ENCODE results near the gene KHDRBS2.

KHDRBS2 gene

DNA sequence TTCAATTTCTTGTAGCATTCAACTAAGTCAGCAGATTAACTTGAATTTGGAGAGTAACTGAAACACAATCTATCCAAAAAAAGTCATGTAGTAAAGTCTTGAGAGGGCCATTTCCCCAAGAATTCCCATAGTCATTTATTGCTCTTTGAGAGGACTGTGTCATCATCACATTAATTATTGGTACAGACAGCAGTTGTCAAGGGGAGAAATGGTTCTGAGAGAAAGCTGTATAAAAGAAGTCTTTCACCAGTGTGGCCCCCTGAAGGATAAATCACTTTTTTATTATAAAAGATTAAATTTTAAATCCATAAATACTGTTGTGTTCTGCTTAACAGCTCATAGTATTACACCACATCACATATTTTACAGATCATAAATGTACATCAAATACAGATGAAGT is 111.5 kb downstream of the KHDRBS2 start:
- no peak for DNase-seq

DNA sequence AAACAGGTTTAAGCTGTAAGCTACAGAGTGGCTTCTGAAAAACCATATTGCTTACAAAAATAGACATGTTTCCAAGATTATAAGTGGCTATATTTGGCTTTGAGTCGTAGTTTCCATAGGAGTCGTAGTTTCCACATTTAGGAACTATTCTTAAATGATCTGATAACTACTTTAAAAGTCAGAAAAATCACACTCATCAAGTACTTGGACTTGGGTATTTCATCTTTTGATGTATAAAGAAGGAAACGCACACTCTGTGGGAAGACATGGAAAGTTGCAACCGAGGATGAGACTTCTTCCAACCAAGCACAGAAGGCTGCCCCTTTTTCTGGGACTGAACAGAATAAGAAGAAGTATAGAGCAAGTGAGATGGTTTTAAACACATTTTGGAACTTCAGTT is 118.3 kb downstream of the KHDRBS2 start:
- DNase-seq: no peak

DNA sequence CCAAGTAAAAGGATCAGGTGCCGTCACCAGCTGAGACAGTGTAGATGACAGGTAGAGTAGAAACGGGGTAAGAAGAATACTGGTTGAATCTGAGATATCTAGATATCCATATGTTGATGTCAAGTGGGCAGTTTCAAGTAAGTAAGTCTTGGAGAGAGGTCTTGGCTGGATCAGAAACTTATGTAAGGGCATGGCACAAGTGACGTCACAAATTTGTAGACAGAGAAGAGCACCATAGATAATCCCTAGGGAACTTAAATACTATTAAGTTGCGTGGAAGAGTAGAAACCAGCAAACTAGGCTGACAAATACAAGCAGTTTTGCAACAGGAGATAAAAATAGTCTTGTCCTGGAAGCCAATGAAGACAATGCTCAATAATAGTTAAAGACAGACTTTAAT is 123.2 kb downstream of the KHDRBS2 start:
- DNase-seq: no peak

DNA sequence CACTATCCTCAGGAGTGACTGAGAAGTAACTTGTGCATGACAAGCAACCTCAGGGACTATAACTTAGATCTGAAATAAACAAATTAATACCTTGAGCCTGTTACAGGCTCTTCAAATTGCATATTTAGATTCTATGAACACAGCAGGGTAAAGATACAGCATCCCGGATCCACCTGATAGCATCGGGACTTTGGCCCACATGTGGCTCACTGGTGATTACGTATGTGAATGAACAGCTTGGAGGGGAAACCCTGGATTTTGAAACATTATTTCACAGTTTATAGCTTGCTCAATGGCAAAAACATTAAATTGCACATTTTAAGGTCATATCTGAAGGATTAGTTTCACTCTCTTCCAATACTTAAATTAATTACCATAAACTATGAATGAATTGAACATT is 133.2 kb downstream of the KHDRBS2 start:
- no peak for DNase-seq

DNA sequence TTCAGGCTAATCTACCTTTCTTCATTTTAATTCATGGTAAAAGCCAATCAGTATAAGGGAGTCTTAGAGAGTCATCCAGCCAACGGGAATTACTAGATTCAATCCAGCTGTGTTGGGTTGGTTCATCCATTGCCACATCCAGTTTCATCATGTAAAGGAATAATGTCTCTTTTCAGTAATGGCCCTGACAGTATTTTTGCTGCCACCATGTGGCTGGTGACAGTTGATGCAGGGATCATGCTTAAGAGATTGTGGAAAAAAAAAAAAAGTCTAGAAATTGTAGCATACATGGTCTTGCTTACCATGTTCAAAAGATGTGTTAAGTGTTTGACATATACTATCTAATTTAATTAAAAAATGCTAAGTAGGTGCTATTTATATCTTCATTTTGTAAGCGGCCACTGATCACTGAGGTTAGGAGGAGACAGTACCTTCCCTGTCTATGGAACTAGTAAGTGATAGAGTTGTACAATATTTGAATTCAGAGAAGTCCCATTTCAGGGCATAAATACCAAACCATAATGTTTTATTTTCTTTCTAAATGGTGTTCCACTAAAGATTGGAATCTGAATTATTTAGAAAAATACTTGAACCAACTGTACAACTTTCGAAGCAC is 135.9 kb downstream of the KHDRBS2 start:
- no peak for DNase-seq

DNA sequence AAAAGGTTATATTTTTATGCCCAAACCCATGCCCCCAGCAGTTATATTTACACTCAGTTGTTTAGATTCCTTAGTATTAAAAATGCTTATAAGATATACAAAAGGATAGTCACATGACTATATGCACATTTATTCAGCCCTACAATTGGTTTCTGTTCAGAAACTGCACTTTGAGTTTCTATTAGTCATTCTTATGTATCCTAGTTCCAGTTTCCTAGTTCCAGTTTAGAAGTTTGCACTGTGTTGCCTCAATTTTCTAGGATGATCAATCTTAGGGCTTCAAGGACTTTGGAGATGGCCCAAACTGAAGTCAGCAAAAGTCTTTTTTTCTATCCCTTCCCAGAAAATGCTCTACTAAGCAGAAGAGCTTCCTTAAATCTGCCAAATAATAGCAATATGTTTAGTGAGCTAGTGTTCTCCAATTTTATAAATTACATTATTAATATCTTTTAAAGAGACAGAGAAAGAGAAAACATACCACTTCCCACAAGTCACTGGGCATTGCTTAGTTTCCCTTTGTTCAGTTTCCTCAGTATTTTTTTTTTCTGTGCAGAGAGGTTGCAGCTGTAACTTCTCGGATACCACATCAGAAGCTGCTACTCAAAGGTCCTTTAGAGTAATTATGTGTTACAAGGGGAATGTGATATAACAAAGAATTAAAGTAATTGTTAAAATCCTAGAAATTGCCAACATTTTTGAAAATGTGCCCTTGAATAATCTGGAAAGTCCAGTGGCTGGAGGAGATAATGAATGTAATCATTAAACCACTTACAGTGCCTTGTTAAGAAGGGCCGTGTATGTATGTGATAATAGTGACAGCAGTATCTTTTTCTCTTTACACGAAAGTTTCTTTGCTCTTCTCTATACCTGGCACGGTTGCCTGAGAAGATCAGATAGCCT is 138.8 kb downstream of the KHDRBS2 start:
- DNase-seq: no peak

DNA sequence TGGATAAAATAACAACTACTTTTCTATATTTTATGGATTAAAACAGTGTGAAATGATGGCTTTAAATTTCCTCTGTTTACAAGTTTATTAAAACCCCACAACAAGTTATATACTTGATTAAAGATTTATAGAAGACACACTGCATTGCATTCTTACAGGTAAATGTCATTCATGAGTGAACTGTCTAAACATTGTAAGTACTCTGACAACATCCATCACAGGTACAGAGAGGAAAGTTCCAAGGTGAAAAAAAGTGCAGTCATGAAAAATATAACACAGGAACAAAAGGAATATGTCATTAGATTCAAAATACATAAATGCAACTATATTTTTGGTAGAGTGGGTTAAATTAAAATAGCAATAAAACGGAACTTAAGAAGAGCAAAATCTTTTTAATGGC is 156.9 kb downstream of the KHDRBS2 start:
- no peak for DNase-seq

DNA sequence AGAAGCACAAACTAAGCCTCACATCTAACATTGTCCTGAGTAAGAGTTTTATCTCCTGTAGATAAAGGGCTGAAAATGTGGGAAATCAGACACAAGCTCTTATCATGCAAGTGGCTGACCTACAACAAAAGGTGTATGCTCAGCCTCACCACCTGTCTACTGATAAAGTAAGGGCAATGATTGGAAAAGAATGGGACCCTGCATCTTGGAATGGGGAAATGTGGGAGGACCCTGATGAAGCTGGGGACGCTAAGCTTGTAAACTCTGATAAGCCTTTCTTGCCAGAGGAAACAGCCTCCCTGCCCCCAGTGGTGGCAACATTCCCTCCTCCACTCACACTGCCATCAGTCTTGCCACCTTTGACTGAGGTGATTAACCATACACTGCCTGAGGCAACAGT is 166.6 kb downstream of the KHDRBS2 start:
- DNase-seq: no peak

DNA sequence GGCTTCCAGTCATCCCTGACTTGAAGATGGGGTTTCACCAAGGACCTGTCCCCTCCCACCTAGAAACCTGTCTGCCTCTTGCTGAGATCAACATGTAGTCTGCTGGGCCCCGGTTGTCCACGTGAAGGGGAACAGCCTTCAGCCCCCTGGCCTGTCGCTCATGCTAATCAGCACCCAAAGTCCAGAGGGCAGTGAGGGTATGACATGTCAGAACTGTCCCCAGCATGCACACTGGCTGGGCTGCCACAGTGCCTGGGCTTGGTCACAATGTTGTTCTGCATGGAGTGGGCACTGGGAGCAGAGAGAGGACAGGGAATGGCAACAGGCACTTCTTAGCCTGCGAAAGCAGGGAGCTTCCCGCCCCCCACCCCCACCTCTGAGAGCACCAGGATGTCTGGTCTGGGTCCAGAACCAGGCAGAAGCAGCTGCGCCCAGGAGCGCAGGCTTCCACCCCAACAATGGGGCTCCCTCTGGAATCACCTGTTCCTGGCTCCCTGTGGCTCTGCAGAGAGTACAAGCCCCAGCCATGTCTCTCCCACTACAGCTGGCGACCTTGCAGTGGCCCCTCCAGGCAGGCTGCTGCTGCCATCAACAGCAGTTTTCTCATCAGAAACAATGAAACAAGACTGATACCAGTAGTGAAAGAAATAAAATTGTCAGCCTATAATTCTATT is 182.7 kb downstream of the KHDRBS2 start:
- no peak for DNase-seq

DNA sequence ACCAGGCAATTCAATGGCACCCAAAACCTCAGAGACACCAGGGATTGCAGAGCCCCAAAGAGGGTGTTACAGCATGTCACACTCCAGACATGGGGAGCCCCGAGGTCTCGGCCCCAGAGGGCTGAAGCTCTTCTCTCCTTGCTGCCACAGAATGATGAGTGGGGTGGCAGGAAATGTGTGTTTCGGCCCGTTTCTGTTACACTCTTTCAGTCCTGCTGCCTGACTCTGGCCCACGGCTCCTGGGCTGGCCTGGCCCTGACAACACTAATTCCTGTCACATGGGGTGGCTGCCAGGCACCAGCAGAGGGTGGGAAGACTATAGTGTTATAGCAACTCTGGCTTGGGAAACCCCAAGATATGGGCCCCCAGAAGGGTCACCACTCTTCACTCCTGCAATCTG is 183.6 kb downstream of the KHDRBS2 start:
- no peak for DNase-seq

DNA sequence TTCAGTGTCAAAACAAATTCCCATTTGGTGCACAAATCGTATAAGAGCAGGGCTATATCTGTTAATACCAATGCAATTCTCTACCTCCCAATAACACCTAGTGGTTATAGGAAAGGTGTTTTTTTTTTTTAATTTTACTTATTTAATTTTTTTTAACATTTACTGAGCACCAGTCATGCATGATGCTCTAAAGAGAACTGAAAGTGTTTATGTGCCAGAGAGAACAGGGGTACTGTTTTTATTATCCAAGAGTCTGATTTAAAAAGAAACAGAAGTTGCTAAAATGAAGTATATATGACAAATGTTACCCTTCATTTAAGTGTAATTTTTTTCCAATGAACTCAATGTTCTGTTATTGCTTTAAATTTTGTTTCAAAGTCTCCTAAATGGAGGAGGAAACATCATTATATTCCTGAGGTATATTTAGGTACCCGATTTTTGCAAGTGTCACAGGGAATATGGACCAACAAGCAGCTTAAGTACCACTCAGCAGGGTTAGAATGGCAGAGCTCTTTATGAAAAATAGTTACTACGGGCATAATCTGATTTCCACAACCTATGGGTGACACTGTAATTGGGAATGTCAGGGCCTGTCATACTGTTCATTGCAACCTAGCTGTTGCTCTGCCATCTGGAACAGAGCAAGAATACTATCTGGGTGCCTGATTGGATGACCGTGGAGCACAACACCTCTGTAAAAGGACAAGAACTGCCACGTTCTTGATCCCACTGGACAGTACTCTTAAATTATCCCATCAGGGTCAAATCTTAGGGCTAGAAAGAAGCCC is 195.4 kb downstream of the KHDRBS2 start:
- no peak for DNase-seq

DNA sequence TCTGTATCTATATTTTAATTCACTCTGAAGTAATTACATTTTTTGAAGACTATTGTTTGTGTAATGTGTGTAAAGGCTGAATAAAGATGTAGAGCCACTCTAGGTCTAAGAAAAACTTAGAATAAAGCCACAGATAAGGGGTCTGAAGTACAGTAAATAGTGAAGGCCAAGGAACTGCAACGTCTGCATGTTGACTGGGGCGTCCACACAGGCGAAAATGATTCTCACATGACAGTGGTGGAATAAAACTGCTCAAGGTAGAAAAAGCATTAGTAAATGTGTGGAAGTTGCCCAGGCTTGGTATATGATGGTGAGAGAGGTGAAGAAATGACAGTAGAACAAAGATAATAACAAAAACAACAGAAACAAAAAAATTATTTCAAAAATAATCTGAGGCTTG is 196.2 kb downstream of the KHDRBS2 start:
- no peak for DNase-seq

DNA sequence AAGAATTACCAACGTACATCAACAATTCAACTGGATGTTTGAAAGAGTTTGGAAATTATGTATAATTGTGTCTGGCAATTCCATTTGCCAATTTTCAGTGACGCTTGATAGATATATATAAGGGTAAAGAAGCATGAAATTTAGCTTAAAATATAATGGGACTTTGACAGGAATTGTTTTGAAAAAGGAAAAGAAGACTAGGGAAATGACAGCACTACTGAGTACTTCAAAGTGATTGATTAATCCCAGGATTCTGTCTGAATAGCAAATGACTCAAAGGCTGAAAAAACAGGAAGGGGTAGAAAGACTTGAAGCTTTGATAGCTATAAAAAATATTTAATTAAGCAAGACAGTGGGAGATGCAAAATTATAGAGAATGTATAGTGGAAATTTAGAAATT is 200.0 kb downstream of the KHDRBS2 start:
- no peak for DNase-seq

DNA sequence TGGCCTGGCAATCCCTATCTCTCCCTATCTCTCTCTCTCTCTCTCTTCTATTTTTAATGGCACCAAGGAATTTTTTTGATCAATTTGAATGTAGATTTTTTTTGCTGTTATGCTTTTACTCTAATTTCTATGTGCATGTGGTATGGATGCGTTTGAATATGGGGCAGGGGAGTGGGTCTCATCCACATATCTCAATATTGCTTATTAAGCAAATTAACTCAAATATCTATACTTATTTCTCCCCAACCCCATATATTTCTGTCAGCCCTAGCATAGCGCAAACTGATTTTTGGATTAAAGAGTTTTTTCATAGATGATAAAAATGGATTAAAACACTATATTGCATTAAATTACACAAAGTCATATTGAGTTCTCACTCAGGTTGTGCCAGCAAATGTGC is 210.2 kb downstream of the KHDRBS2 start:
- DNase-seq: no peak

DNA sequence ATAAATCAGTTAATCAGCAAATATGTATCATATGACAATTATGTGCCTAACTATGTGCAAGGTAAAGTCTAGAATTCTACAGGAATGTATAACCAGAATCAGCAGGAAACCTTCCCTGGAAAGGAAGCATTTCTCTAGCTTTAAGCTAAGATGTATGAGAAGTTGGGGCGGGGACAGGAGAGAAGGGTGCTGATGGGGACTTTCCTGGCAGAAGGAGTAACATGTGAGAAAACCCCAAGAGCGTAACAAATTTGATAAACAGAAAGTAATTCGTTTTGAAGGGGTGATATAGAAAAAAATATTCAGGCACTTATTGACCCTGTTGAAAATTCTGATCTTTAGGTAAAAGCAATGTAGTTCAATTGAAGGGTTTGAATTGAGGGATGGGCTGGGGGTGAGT is 226.1 kb downstream of the KHDRBS2 start:
- DNase-seq: no peak

DNA sequence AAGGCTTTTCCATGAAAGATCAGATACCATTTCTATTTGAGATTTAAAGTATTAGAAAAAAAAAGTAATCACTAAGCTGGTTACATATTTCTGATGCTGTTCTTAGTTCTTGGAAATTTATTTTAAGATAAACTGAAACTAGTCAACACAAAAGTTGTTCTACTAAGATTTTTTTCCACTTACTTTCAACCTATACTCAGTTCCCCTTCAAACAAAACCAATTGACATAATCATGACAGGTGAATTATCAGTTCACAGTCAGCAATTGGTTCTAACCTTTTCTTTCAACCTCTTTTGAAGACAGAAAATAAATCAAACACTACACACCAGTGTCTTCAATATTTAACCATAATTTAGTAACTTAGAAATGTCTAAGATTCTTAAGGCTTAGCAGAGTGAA is 228.7 kb downstream of the KHDRBS2 start:
- no peak for DNase-seq

DNA sequence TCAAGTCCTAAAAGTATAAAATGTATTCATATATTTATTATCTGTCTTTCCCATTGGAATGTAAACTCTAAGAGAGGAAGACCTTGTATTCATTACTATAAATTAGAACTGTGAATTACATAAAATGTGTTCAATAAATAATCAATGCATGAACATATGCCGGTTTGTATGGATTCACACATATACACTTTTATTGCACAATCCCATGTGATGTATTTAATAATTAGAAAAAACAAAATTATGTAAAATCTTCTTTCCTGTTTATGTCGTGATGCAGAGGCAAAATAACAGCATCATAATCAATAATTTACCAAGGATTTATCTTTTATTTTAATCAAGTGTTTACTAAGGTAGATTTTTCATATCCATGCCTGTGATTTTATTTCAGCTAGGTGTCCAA is 240.5 kb downstream of the KHDRBS2 start:
- no peak for DNase-seq

DNA sequence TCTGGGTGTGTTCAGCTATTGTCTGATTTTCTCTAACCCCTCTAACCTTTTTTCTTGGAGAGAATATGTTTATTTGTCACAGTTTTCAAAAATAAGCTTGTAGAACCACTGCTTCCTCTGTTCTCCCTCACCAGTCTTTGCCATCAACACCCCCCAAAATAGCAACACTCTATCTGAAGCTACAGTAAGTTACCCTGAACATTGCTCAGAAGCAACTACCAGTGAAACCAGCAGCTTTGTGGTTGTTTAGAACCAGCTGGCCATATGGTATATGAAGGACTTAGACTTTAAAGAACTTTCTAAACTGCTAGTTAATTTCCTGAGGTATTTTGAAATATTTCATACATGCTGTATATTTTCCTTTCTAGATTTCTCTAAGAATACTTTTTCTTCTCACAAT is 242.9 kb downstream of the KHDRBS2 start:
- DNase-seq: no peak

DNA sequence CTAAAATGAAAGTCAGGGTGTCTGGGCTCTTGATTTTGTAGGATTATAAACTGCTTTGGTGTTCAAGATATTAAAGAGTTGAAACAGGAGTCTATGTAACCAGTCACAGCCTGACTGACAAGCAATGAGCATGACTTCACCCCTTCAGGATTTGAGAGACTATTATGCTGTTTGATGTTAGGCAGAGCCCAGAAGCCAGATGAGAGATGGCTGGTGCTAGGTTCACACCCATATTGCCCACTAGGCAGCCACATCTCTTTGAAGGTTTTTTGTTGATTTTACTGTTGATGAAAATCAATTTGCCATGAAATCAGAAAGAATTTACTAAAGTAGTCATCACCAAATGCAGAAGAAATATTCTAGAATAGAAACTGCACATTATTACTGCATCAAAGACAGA is 243.6 kb downstream of the KHDRBS2 start:
- DNase-seq: no peak

DNA sequence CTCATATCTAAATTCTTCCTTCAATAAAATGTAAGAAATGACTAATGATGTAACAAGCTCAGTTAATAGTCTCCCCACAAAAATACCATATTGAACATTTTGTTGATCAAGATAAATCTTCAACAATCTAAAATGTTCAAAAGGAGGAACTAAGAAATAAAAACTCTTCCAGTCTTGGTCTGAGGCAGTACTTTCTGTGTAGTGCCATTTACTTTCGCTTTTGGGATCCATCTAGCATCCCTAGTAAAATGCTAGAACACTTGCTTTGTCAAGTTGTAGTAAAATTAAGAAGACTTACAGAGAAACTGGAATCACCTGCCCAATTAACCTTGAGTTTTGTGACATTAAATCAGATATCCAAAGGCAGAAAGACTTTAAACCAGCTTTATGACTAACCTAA is 246.4 kb downstream of the KHDRBS2 start:
- no peak for DNase-seq

DNA sequence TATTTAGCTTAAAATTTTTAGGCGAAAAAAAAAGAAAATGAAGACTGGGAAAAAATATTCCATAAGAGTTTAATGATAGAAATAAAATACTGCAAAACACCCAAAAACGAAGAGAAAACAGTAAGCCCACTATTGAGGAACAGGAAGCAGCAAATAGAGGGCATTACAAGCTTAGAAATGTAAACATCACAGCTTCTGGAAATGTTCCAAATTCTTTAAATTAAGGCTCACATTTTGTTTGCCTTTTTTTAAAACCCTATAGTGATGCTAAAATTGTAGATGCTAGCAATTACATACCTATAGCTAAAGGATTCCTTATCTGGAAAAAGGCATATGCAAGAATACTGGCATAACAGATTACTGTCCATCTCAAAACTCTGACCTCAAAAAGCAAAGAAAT is 248.6 kb downstream of the KHDRBS2 start:
- DNase-seq: no peak

DNA sequence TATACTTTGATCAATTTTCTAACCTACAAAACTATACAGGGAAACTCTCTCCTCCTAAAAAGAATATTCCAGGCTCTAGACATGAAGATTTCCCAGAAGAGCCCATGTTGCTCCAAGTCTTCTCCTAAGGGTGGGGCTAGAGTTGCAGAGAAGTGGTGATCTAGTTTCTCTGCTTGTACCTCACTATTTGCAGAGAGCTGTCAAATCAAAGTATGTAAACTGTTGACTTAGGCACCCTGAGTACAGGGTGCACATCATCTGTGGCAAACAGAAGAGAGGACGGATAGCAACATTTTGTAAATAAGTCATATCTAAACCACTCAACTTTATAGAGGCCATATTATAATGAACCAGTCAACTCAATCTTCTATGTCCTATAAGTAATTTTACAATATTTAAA is 250.1 kb downstream of the KHDRBS2 start:
- no peak for DNase-seq

DNA sequence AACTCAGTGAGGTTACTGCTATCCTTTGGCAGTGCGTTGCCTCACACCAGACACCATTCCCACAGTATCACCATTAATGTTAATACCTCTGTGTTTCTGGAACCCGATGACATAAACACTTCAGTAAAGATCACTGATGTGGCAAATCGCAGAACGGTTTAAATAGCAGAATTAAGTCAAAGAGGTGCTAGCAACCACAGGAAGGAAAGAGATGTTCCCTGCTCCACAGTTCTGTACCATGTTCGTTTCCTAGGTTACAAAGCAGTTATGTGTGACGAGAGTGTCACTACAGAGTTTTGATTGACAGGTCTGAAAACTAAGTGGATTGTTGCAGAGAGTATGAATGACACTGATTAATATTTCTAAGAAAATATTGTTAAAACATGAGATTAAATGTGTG is 272.3 kb downstream of the KHDRBS2 start:
- DNase-seq: no peak
